ENCODE data around the gene NUP43.
A peak's percentile ranks its signal among the peaks of the same experiment; 100 is the strongest.
"Not testable (repeated sequence)": the region's sequence is repeated elsewhere in the genome, so short reads cannot be mapped to it uniquely, and the experiment has no call there.

Gene NUP43

GRCh38 chr6:149746147-149746946 is at the start of gene NUP43:
Gene NUP43 (minus strand): TSS chr6:149746529. CDS start chr6:149746495, 34 bp downstream.
- peak; percentile 91 for DNase-seq

GRCh38 chr6:149783551-149783950 is 37.2 kb upstream of the NUP43 start:
- DNase-seq, result no peak

- no peak for DNase-seq
These were observed 36.0 kb upstream of the NUP43 start for GRCh38 chr6:149782337-149782736.

GRCh38 chr6:149781715-149782114 is 35.4 kb upstream of the NUP43 start:
- no peak for DNase-seq

GRCh38 chr6:149779644-149779963 is 33.3 kb upstream of the NUP43 start:
- DNase-seq, result no peak

GRCh38 chr6:149777624-149778023 is 31.3 kb upstream of the NUP43 start:
- DNase-seq, result no peak

GRCh38 chr6:149771925-149772324 is 25.6 kb upstream of the NUP43 start:
- no peak for DNase-seq

GRCh38 chr6:149771185-149771584 is 24.9 kb upstream of the NUP43 start:
- no peak for DNase-seq

- no peak for DNase-seq
These were observed 23.3 kb upstream of the NUP43 start for GRCh38 chr6:149769676-149770075.

GRCh38 chr6:149766156-149766769 is 19.9 kb upstream of the NUP43 start:
- no peak for DNase-seq

GRCh38 chr6:149763866-149764265 is 17.5 kb upstream of the NUP43 start:
- DNase-seq, result no peak

- no peak for DNase-seq
These were observed 15.1 kb upstream of the NUP43 start for GRCh38 chr6:149761438-149761837.

GRCh38 chr6:149756261-149756636 is 9.9 kb upstream of the NUP43 start:
- no peak for DNase-seq

- peak; percentile 21 for DNase-seq
These were observed 9.3 kb upstream of the NUP43 start for GRCh38 chr6:149755300-149756260.

GRCh38 chr6:149754548-149754947 is 8.2 kb upstream of the NUP43 start:
- no peak for DNase-seq

GRCh38 chr6:149753374-149753637 is 7.0 kb upstream of the NUP43 start:
- not testable (repeated sequence) for DNase-seq

- DNase-seq, result no peak
These were observed 6.5 kb upstream of the NUP43 start for GRCh38 chr6:149752600-149753373.

- not testable (repeated sequence) for DNase-seq
These were observed 5.6 kb upstream of the NUP43 start for GRCh38 chr6:149751920-149752319.

- DNase-seq, result no peak
These were observed 4.9 kb upstream of the NUP43 start for GRCh38 chr6:149751239-149751638.

- no peak for DNase-seq
These were observed 3.8 kb upstream of the NUP43 start for GRCh38 chr6:149750136-149750609.

- DNase-seq, result peak; percentile 93
These were observed 3.3 kb upstream of the NUP43 start, which contains the start of gene PCMT1 for GRCh38 chr6:149749594-149750135. Gene PCMT1 (plus strand): TSS chr6:149749741. CDS start chr6:149749902, 161 bp downstream.

GRCh38 chr6:149749082-149749593 is 2.8 kb upstream of the NUP43 start:
- not testable (repeated sequence) for DNase-seq
